Adrenal gland (tissue), 12 donors: Measurements from ENCODE around the gene AIP. TPM values are rescaled to one million over a fixed set of nuclear protein-coding genes. Genes with fewer than 3 reads are reported as not detected.
A peak's percentile ranks its signal among the peaks of the same experiment; 100 is the strongest.

Experiments used
- DNase-seq, 7 donors: peaks; one replicate each; pipeline ENCODE4 v3.0.0-alpha.2; 2019 to 2020
- H3K27ac ChIP-seq, 5 donors: fragments of 200-600 bp; sonication (generic) in 4 of 5; 1 replicate in 3 of 5; 2 replicates in 2 of 5; pipeline versions ENCODE4 v1.5.1 to v1.8.0; 2016 to 2020; ENCODE audit warnings: mild to moderate bottlenecking in 1 of 5
- H3K27me3 ChIP-seq: fragments of 200-600 bp; 2 replicates; pipeline ENCODE4 v1.8.0; 2021
- H3K36me3 ChIP-seq, 2 donors: fragments of 200-600 bp; replicated peaks in 1 of 2; 1 replicate in 1 of 2; 2 replicates in 1 of 2; pipeline versions ENCODE4 v1.5.1 to v1.8.0; 2018 to 2022
- H3K4me1 ChIP-seq, 2 donors: fragments of 200-600 bp; replicated peaks in 1 of 2; 1 replicate in 1 of 2; 2 replicates in 1 of 2; pipeline versions ENCODE4 v1.5.1 to v1.8.0; 2018 to 2021
- H3K4me3 ChIP-seq, 4 donors: fragments of 200-600 bp; sonication (generic) in 3 of 4; one replicate each; pipeline ENCODE4 v1.5.1; 2016 to 2018
- H3K9me3 ChIP-seq, 3 donors: fragments of 200-600 bp; sonication (generic) in 1 of 3; replicated peaks in 1 of 3; 1 replicate in 2 of 3; 2 replicates in 1 of 3; pipeline versions ENCODE4 v1.5.1 to v1.8.0; 2016 to 2021
- POLR2A ChIP-seq, 2 donors: fragments of 450-650 bp; IDR thresholded peaks; one replicate each; pipeline ENCODE4 v1.6.1; 2017; ENCODE audit warnings: antibody characterized with exemption in 2 of 2, mild to moderate bottlenecking in 2 of 2, moderate library complexity in 1 of 2
- WGBS, 4 donors: extraction: QIAGEN DNeasy Blood & Tissue Kit in 2 of 4; methylation state at CpG; one replicate each; pipeline versions ENCODE4 v1.1.5 to v1.1.7; 2013 to 2017; 5-methylcytosine and 5-hydroxymethylcytosine counted together
- intact Hi-C, 2 donors: fragments of 100-400 bp; cut with DNase I; formaldehyde crosslinking; loops; one replicate each; pipeline versions ENCODE4 v1.14.1 to v1.15.0; 2022 to 2023
- polyA plus RNA-seq, 3 donors: library from polyadenylated mRNA; stranded (reverse); fragments of 200-250 nt in 2 of 3; fragments of 350-450 nt in 1 of 3; fragmentation: Illumina TruSeq in 1 of 3; extraction: RNeasy Lipid Tissue Mini Kit (QIAGEN cat#74804) in 1 of 3; gene quantifications; one replicate each; pipeline ENCODE4 v1.2.3, GENCODE V29; 2013 to 2014
- total RNA-seq, 9 donors: library from RNA; depleted of rRNA in 4 of 9; stranded (reverse); fragments of >200 nt in 4 of 9; fragments of 120-200 nt in 1 of 9; fragmentation: NEBNext Ultra II Directional in 1 of 9; extraction: Animal tissue kit (Norgen Biotek cat#: 25700) in 1 of 9; gene quantifications; one replicate each; pipeline versions ENCODE4 v1.1.0 to v1.2.4, GENCODE V29; 2013 to 2023
- TF ChIP-seq, protein P1 (sequence below), 6 experiments: fragments of 450-650 bp in 4 of 6; fragments of 200-600 bp in 2 of 6; sonication (generic) in 1 of 6; IDR thresholded peaks; 1 replicate in 5 of 6; 2 replicates in 1 of 6; pipeline versions ENCODE4 v1.5.1 to v1.8.0; 2016 to 2021; ENCODE audit warnings: antibody characterized with exemption in 6 of 6, mild to moderate bottlenecking in 2 of 6, moderate library complexity in 1 of 6
- donor health status: healthy with polysubstance abuse.
- donor health status: Bipolar disorder and iron deficiency.
- donor health status: DM: yes; HTN: yes; CAD: no.
- donor health status: DM: no; HTN: no; CAD: no.
- donor health status: DM: no; HTN: no; CAD: no.
- donor health status: DM: yes; HTN: yes; CAD: no.

The AIP gene
- total and polyA plus RNA-seq, 12 donors = 35.3 to 152 (median 83.9) TPM

GRCh38 chr11:67453816-67454732, 28.8 kb upstream of the AIP start:
- H3K27me3 ChIP-seq = no peaks in the 10 kb centered on the region
- TF ChIP-seq, protein P1, sequence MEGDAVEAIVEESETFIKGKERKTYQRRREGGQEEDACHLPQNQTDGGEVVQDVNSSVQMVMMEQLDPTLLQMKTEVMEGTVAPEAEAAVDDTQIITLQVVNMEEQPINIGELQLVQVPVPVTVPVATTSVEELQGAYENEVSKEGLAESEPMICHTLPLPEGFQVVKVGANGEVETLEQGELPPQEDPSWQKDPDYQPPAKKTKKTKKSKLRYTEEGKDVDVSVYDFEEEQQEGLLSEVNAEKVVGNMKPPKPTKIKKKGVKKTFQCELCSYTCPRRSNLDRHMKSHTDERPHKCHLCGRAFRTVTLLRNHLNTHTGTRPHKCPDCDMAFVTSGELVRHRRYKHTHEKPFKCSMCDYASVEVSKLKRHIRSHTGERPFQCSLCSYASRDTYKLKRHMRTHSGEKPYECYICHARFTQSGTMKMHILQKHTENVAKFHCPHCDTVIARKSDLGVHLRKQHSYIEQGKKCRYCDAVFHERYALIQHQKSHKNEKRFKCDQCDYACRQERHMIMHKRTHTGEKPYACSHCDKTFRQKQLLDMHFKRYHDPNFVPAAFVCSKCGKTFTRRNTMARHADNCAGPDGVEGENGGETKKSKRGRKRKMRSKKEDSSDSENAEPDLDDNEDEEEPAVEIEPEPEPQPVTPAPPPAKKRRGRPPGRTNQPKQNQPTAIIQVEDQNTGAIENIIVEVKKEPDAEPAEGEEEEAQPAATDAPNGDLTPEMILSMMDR (IDR thresholded peaks at IDR 0.05) = no peak
- no peak for TF ChIP-seq POLR2A (IDR thresholded peaks at IDR 0.05)
- H3K4me3 ChIP-seq = no peak overlapping the region
- DNase-seq = no peak
- 73 to 93% (median 84%) methylated on average over 4 to 21 of the region's 21 CpGs for WGBS, 4 donors
- no peak overlapping the region for H3K27ac ChIP-seq
- no peaks in the 10 kb centered on the region for H3K9me3 ChIP-seq
- H3K36me3 ChIP-seq = no peaks in the 10 kb centered on the region
- H3K4me1 ChIP-seq = no peaks in the 10 kb centered on the region
- intact Hi-C loops = no loop called here

DNA sequence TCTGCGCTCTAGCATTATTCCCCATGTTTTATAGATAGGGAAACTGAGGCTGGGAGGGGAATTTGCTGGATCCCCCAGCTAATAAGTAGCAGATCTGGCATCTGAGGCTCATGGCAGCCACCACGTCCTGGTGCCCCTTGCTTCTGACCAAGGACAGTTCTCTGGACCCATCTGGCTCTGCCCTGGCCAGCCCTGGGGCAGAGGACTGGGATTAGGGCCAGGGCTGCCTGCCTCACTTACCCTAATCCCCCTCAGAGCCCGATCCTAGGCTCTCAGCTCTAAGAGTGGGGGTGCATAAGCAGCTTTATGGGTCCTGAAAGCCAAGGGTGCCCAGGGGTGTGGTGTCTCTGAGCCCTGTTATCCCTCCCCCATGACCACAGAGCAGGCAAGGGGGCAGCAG, 27.8 kb upstream of the AIP start, which contains the start of gene CABP4:
Gene CABP4, plus strand, starts transcription at position 301 of the 400 bp plus-strand sequence. Its CDS starts 70 bp downstream, at position 371.
- intact Hi-C loops = no loop called here
- Histone ChIP-seq H3K4me3 (no peak within 1 kb of the TSS), H3K27me3 (no peaks in the 10 kb centered on the region), H3K36me3 (no peaks in the 10 kb centered on the region), H3K4me1 (no peaks in the 10 kb centered on the region), H3K9me3 (no peaks in the 10 kb centered on the region), H3K27ac (no peak within 1 kb of the TSS)
- TF ChIP-seq, protein P1 (IDR thresholded peaks at IDR 0.05) = no peak
- no peak for TF ChIP-seq POLR2A (IDR thresholded peaks at IDR 0.05)
- 79 to 100% (median 88%) methylated on average over 1 to 3 of the region's 3 CpGs for WGBS, 4 donors
- DNase-seq = no peak

- no peaks in the 10 kb centered on the region for H3K4me1 ChIP-seq
- no peaks in the 10 kb centered on the region for H3K36me3 ChIP-seq
- H3K27me3 ChIP-seq = no peaks in the 10 kb centered on the region
- no peaks in the 10 kb centered on the region for H3K9me3 ChIP-seq
- no peak for TF ChIP-seq POLR2A (IDR thresholded peaks at IDR 0.05)
- TF ChIP-seq, protein P1 (IDR thresholded peaks at IDR 0.05) = no peak
- H3K4me3 ChIP-seq = no peak overlapping the region
- 80 to 86% (median 83%) methylated on average over 10 to 25 of the region's 25 CpGs for WGBS, 4 donors
- intact Hi-C loops = no loop called here
- peak in 1 of 7 donors; percentile 18 for DNase-seq
- H3K27ac ChIP-seq = no peak overlapping the region
These were observed 26.6 kb upstream of the AIP start for GRCh38 chr11:67456068-67456705.

DNA sequence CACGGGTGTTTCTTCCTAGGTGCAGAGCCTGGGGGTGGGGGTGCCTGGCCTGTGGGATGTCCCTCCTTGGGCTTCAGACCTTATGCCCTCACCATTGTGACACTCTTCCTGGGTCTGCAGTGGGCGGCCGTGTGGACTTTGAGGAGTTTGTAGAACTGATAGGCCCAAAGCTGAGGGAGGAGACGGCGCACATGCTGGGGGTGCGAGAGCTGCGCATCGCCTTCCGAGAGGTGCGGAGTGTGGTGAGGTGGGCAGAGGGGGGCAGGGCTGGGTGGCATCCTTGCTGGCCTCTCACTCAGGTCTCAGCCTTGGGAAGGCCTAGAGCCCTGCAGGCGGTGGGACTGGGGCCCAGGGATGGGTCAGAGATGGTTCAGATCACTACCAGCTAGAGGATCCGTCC, 25.4 kb upstream of the AIP start:
- DNase-seq = peak in 1 of 7 donors; percentile 15
- Histone ChIP-seq H3K27ac (no peak overlapping the region), H3K36me3 (no peaks in the 10 kb centered on the region), H3K9me3 (no peaks in the 10 kb centered on the region), H3K27me3 (no peaks in the 10 kb centered on the region), H3K4me3 (no peak overlapping the region), H3K4me1 (no peaks in the 10 kb centered on the region)
- TF ChIP-seq POLR2A (IDR thresholded peaks at IDR 0.05) = no peak
- TF ChIP-seq, protein P1 (IDR thresholded peaks at IDR 0.05) = no peak
- WGBS, 4 donors = 89 to 96% (median 91%) methylated on average over 12 of the region's 12 CpGs
- intact Hi-C loops = no loop called here
